ENCODE results near the gene TBC1D16. TPM values are rescaled to one million over a fixed set of nuclear protein-coding genes. Genes with fewer than 3 reads are reported as not detected.

Gene TBC1D16
- polyA plus RNA-seq, 1 experiment = 9.0 TPM

GRCh38 chr17:80000981-80001775 is 34.5 kb downstream of the TBC1D16 start:
- CTCF ChIA-PET = interaction anchor here (1.0 to 2.9 kb wide), 5 partner anchors 7 to 161 kb away, joined by 3 to 14 read pairs (median 4); no protein-coding TSS in a partner anchor
- Histone ChIP-seq H3K27me3 (ENCODE audit: control insufficient read depth, insufficient read depth, low read length) (no peaks in the 10 kb centered on the region), H3K4me3 (ENCODE audit: low read depth, low read length) (no peak overlapping the region), H3K36me3 (ENCODE audit: control insufficient read depth, insufficient read depth, low read length) (peaks cover 8% of the 10 kb centered on the region)
- TF ChIP-seq CTCF (IDR thresholded peaks at IDR 0.05; ENCODE audit: insufficient read depth, low read depth, low read length) = no peak
- DNase-seq (ENCODE audit: low read depth) = no peak
- POLR2A ChIA-PET = no interaction called here

- TF ChIP-seq CTCF (IDR thresholded peaks at IDR 0.05; ENCODE audit: insufficient read depth, low read depth, low read length) = no peak
- ChIA-PET POLR2A (no interaction called here), CTCF (interaction anchor here (1.2 to 2.9 kb wide), 4 partner anchors 8 to 160 kb away, joined by 3 to 14 read pairs (median 6); partner anchors contain the start of gene GAA)
- Histone ChIP-seq H3K4me3 (ENCODE audit: low read depth, low read length) (no peak overlapping the region), H3K27me3 (ENCODE audit: control insufficient read depth, insufficient read depth, low read length) (no peaks in the 10 kb centered on the region), H3K36me3 (ENCODE audit: control insufficient read depth, insufficient read depth, low read length) (peaks cover 8% of the 10 kb centered on the region)
- DNase-seq (ENCODE audit: low read depth) = no peak
Observed at GRCh38 chr17:80000136-80000535, 35.5 kb downstream of the TBC1D16 start.

GRCh38 chr17:79997011-79997660 is 38.5 kb downstream of the TBC1D16 start:
- TF ChIP-seq CTCF (IDR thresholded peaks at IDR 0.05; ENCODE audit: insufficient read depth, low read depth, low read length) = no peak
- peaks cover 2% of the 10 kb centered on the region for H3K36me3 ChIP-seq (ENCODE audit: control insufficient read depth, insufficient read depth, low read length)
- POLR2A ChIA-PET = no interaction called here
- no peak overlapping the region for H3K4me3 ChIP-seq (ENCODE audit: low read depth, low read length)
- H3K27me3 ChIP-seq (ENCODE audit: control insufficient read depth, insufficient read depth, low read length) = no peaks in the 10 kb centered on the region
- CTCF ChIA-PET = interaction anchor here (0.8 to 3.1 kb wide), 3 partner anchors 8 to 11 kb away, joined by 3 to 19 read pairs (median 3); no protein-coding TSS in a partner anchor
- DNase-seq (ENCODE audit: low read depth) = no peak

GRCh38 chr17:79996291-79996690 is 39.4 kb downstream of the TBC1D16 start:
- no peak for DNase-seq (ENCODE audit: low read depth)
- ChIA-PET CTCF (interaction anchor here (0.6 to 3.3 kb wide), 5 partner anchors 8 to 157 kb away, joined by 3 to 21 read pairs (median 16); partner anchors contain the start of gene CBX4), POLR2A (interaction anchor here (0.7 kb wide), 1 partner anchor 549 kb away, joined by 3 read pairs; no protein-coding TSS in a partner anchor)
- no peaks in the 10 kb centered on the region for H3K27me3 ChIP-seq (ENCODE audit: control insufficient read depth, insufficient read depth, low read length)
- peaks cover 2% of the 10 kb centered on the region; the same call in 1 of the 2 replicates for H3K36me3 ChIP-seq (ENCODE audit: control insufficient read depth, insufficient read depth, low read length)
- no peak overlapping the region for H3K4me3 ChIP-seq (ENCODE audit: low read depth, low read length)
- no peak for TF ChIP-seq CTCF (IDR thresholded peaks at IDR 0.05; ENCODE audit: insufficient read depth, low read depth, low read length)

GRCh38 chr17:79995696-79996095 is 40.0 kb downstream of the TBC1D16 start:
- no peak for TF ChIP-seq CTCF (IDR thresholded peaks at IDR 0.05; ENCODE audit: insufficient read depth, low read depth, low read length)
- DNase-seq (ENCODE audit: low read depth) = no peak

More at GRCh38 chr17:79995696-79996095, 40.0 kb downstream of the TBC1D16 start:
- ChIA-PET POLR2A (interaction anchor here (0.7 kb wide), 1 partner anchor 550 kb away, joined by 3 read pairs; no protein-coding TSS in a partner anchor), CTCF (interaction anchor here (0.6 to 3.3 kb wide), 5 partner anchors 9 to 206 kb away, joined by 4 to 21 read pairs (median 13); partner anchors contain the start of gene CBX4)
- Histone ChIP-seq H3K27me3 (ENCODE audit: control insufficient read depth, insufficient read depth, low read length) (no peaks in the 10 kb centered on the region), H3K36me3 (ENCODE audit: control insufficient read depth, insufficient read depth, low read length) (no peaks in the 10 kb centered on the region), H3K4me3 (ENCODE audit: low read depth, low read length) (no peak overlapping the region)
